Adrenal gland (tissue), 12 donors: ENCODE data around the gene RMI1. TPM values are rescaled to one million over a fixed set of nuclear protein-coding genes. Genes with fewer than 3 reads are reported as not detected.

Experiments used
- DNase-seq, 7 donors: peaks; one replicate each; pipeline ENCODE4 v3.0.0-alpha.2; 2019 to 2020
- H3K27ac ChIP-seq, 5 donors: fragments of 200-600 bp; sonication (generic) in 4 of 5; 1 replicate in 3 of 5; 2 replicates in 2 of 5; pipeline versions ENCODE4 v1.5.1 to v1.8.0; 2016 to 2020; ENCODE audit warnings: mild to moderate bottlenecking in 1 of 5
- H3K27me3 ChIP-seq: fragments of 200-600 bp; 2 replicates; pipeline ENCODE4 v1.8.0; 2021
- H3K36me3 ChIP-seq, 2 donors: fragments of 200-600 bp; replicated peaks in 1 of 2; 1 replicate in 1 of 2; 2 replicates in 1 of 2; pipeline versions ENCODE4 v1.5.1 to v1.8.0; 2018 to 2022
- H3K4me1 ChIP-seq, 2 donors: fragments of 200-600 bp; replicated peaks in 1 of 2; 1 replicate in 1 of 2; 2 replicates in 1 of 2; pipeline versions ENCODE4 v1.5.1 to v1.8.0; 2018 to 2021
- H3K4me3 ChIP-seq, 4 donors: fragments of 200-600 bp; sonication (generic) in 3 of 4; one replicate each; pipeline ENCODE4 v1.5.1; 2016 to 2018
- H3K9me3 ChIP-seq, 3 donors: fragments of 200-600 bp; sonication (generic) in 1 of 3; replicated peaks in 1 of 3; 1 replicate in 2 of 3; 2 replicates in 1 of 3; pipeline versions ENCODE4 v1.5.1 to v1.8.0; 2016 to 2021
- CTCF ChIP-seq, 6 experiments: fragments of 450-650 bp in 4 of 6; fragments of 200-600 bp in 2 of 6; sonication (generic) in 1 of 6; IDR thresholded peaks; 1 replicate in 5 of 6; 2 replicates in 1 of 6; pipeline versions ENCODE4 v1.5.1 to v1.8.0; 2016 to 2021; ENCODE audit warnings: antibody characterized with exemption in 6 of 6, mild to moderate bottlenecking in 2 of 6, moderate library complexity in 1 of 6
- POLR2A ChIP-seq, 2 donors: fragments of 450-650 bp; IDR thresholded peaks; one replicate each; pipeline ENCODE4 v1.6.1; 2017; ENCODE audit warnings: antibody characterized with exemption in 2 of 2, mild to moderate bottlenecking in 2 of 2, moderate library complexity in 1 of 2
- WGBS, 4 donors: extraction: QIAGEN DNeasy Blood & Tissue Kit in 2 of 4; methylation state at CpG; one replicate each; pipeline versions ENCODE4 v1.1.5 to v1.1.7; 2013 to 2017; 5-methylcytosine and 5-hydroxymethylcytosine counted together
- intact Hi-C, 2 donors: fragments of 100-400 bp; cut with DNase I; formaldehyde crosslinking; loops; one replicate each; pipeline versions ENCODE4 v1.14.1 to v1.15.0; 2022 to 2023
- polyA plus RNA-seq, 3 donors: library from polyadenylated mRNA; stranded (reverse); fragments of 200-250 nt in 2 of 3; fragments of 350-450 nt in 1 of 3; fragmentation: Illumina TruSeq in 1 of 3; extraction: RNeasy Lipid Tissue Mini Kit (QIAGEN cat#74804) in 1 of 3; gene quantifications; one replicate each; pipeline ENCODE4 v1.2.3, GENCODE V29; 2013 to 2014
- total RNA-seq, 9 donors: library from RNA; depleted of rRNA in 4 of 9; stranded (reverse); fragments of >200 nt in 4 of 9; fragments of 120-200 nt in 1 of 9; fragmentation: NEBNext Ultra II Directional in 1 of 9; extraction: Animal tissue kit (Norgen Biotek cat#: 25700) in 1 of 9; gene quantifications; one replicate each; pipeline versions ENCODE4 v1.1.0 to v1.2.4, GENCODE V29; 2013 to 2023
- donor health status: healthy with polysubstance abuse.
- donor health status: Bipolar disorder and iron deficiency.
- donor health status: DM: yes; HTN: yes; CAD: no.
- donor health status: DM: no; HTN: no; CAD: no.
- donor health status: DM: no; HTN: no; CAD: no.
- donor health status: DM: yes; HTN: yes; CAD: no.

RMI1 gene
- total and polyA plus RNA-seq, 12 donors = 2.3 to 21.7 (median 7.8) TPM

GRCh38 chr9:83932851-83933250 is 47.8 kb upstream of the RMI1 start:
- no peak overlapping the region for H3K4me3 ChIP-seq
- TF ChIP-seq CTCF (IDR thresholded peaks at IDR 0.05) = no peak
- no peak for TF ChIP-seq POLR2A (IDR thresholded peaks at IDR 0.05)
- no peaks in the 10 kb centered on the region for H3K9me3 ChIP-seq
- no peaks in the 10 kb centered on the region for H3K27me3 ChIP-seq
- no peaks in the 10 kb centered on the region for H3K36me3 ChIP-seq
- intact Hi-C loops = loop anchor here in 1 of 2 donors (10.0 kb wide), 1 partner anchor 382 kb away; no protein-coding TSS in a partner anchor
- peaks cover 0 to 16% of the 10 kb centered on the region in 2 donors for H3K4me1 ChIP-seq
- H3K27ac ChIP-seq = no peak overlapping the region
- no peak for DNase-seq
- 92 to 95% (median 92%) methylated on average over 5 of the region's 5 CpGs for WGBS, 4 donors

GRCh38 chr9:83933790-83934189 is 46.8 kb upstream of the RMI1 start:
- peak in 2 of 7 donors; percentile 33 to 68 for DNase-seq
- Histone ChIP-seq H3K4me1 (peaks cover 0 to 16% of the 10 kb centered on the region in 2 donors), H3K27me3 (no peaks in the 10 kb centered on the region), H3K36me3 (peaks cover 0 to 4% of the 10 kb centered on the region in 2 donors), H3K4me3 (no peak overlapping the region), H3K27ac (no peak overlapping the region), H3K9me3 (no peaks in the 10 kb centered on the region)
- 48 to 71% (median 61%) methylated on average over 3 of the region's 3 CpGs for WGBS, 4 donors
- TF ChIP-seq CTCF (IDR thresholded peaks at IDR 0.05) = no peak
- no peak for TF ChIP-seq POLR2A (IDR thresholded peaks at IDR 0.05)
- intact Hi-C loops = loop anchor here in 1 of 2 donors (10.0 kb wide), 1 partner anchor 381 kb away; no protein-coding TSS in a partner anchor

GRCh38 chr9:83934569-83935275 is 45.9 kb upstream of the RMI1 start:
- TF ChIP-seq CTCF (IDR thresholded peaks at IDR 0.05) = no peak
- TF ChIP-seq POLR2A (IDR thresholded peaks at IDR 0.05) = no peak

GRCh38 chr9:83935276-83935935 is 45.2 kb upstream of the RMI1 start:
- Histone ChIP-seq H3K9me3 (no peaks in the 10 kb centered on the region), H3K27ac (no peak overlapping the region), H3K4me1 (peaks cover 0 to 16% of the 10 kb centered on the region in 2 donors), H3K4me3 (no peak overlapping the region), H3K27me3 (no peaks in the 10 kb centered on the region), H3K36me3 (peaks cover 0 to 10% of the 10 kb centered on the region in 2 donors)
- WGBS, 4 donors = 44 to 67% (median 50%) methylated on average over 3 of the region's 3 CpGs
- TF ChIP-seq POLR2A (IDR thresholded peaks at IDR 0.05) (no peak), CTCF (IDR thresholded peaks at IDR 0.05) (no peak)
- intact Hi-C loops = loop anchor here (5.0 to 10.0 kb wide), 3 partner anchors 327 to 382 kb away; no protein-coding TSS in a partner anchor
- peak in 2 of 7 donors; percentile 21 to 31 for DNase-seq

More at GRCh38 chr9:83934569-83935275, 45.9 kb upstream of the RMI1 start:
- Histone ChIP-seq H3K4me1 (peaks cover 0 to 16% of the 10 kb centered on the region in 2 donors), H3K27ac (no peak overlapping the region), H3K27me3 (no peaks in the 10 kb centered on the region), H3K9me3 (no peaks in the 10 kb centered on the region), H3K4me3 (no peak overlapping the region), H3K36me3 (peaks cover 0 to 10% of the 10 kb centered on the region in 2 donors)
- intact Hi-C loops = loop anchor here (5.0 to 10.0 kb wide), 3 partner anchors 328 to 383 kb away; no protein-coding TSS in a partner anchor
- no peak for DNase-seq
- WGBS, 4 donors = 71 to 85% (median 77%) methylated on average over 5 of the region's 5 CpGs
